ENCODE results near the gene PCNX2. TPM values are rescaled to one million over a fixed set of nuclear protein-coding genes. Genes with fewer than 3 reads are reported as not detected.

PCNX2 gene
- total and polyA plus RNA-seq, 2 donors (not counting 1 experiment from before 2014, with no cell fraction given): 13.0 to 37.8 TPM

DNA sequence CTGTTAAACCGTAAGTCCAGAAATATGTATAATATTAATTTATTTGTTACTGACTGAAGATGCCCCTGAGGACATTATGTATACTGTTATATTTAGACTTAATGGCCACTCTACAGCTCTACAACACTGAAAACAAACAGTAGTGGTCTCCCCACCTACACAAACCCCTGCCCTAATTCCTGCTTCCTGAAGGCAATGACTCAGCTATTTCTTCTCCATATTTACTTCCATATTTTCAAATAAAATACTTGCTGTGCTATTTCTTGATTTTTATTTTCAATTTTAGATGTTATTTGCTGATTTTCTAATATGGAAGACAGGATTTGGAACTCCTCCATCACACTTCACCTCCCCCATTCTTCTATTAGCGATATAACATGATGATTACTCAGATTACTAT lies 97.6 kb downstream of the PCNX2 start:
- no peaks in the 10 kb centered on the region for H3K36me3 ChIP-seq (ENCODE audit: control insufficient read depth, insufficient read depth, low read length)
- H3K4me3 ChIP-seq (replicated peaks in 1 of 4; ENCODE audit: control extremely low read depth in 1 of 4, insufficient read depth in 1 of 4, low read depth in 3 of 4, low read length in 4 of 4): no peak overlapping the region
- H3K4me1 ChIP-seq (ENCODE audit: control insufficient read depth, extremely low read depth, insufficient read depth, low read length): no peaks in the 10 kb centered on the region
- no peak overlapping the region for H2AFZ ChIP-seq (ENCODE audit: low read length)
- TF ChIP-seq EZH2 (IDR thresholded peaks at IDR 0.05; ENCODE audit: low read length, missing control alignments) (no peak), CTCF (conservative IDR thresholded peaks at IDR 0.05 in 1 of 2, IDR thresholded peaks at IDR 0.05 in 1 of 2; ENCODE audit: low read depth in 1 of 2, low read length in 2 of 2) (no peak)
- no peaks in the 10 kb centered on the region for H3K79me2 ChIP-seq (ENCODE audit: control insufficient read depth, insufficient read depth, low read length)
- H3K27me3 ChIP-seq (ENCODE audit: control insufficient read depth, insufficient read depth, low read length): no peaks in the 10 kb centered on the region
- no peak overlapping the region for H3K9ac ChIP-seq (ENCODE audit: insufficient read depth, low read length)
- H3K9me3 ChIP-seq (ENCODE audit: control insufficient read depth, insufficient read depth, low read depth, low read length): no peaks in the 10 kb centered on the region
- no peaks in the 10 kb centered on the region for H4K20me1 ChIP-seq (ENCODE audit: control insufficient read depth, extremely low read depth, insufficient read depth, low read length)
- no peak overlapping the region for H3K4me2 ChIP-seq (ENCODE audit: extremely low read depth, insufficient read depth, low read length)
- H3K27ac ChIP-seq (ENCODE audit: insufficient read depth, low read length): no peak overlapping the region
- DNase-seq (ENCODE audit: low read depth in 2 of 2): no peak

GRCh38 chr1:233193741-233194140 lies 101.8 kb downstream of the PCNX2 start:
- no peak for TF ChIP-seq CTCF (conservative IDR thresholded peaks at IDR 0.05 in 1 of 2, IDR thresholded peaks at IDR 0.05 in 1 of 2; ENCODE audit: low read depth in 1 of 2, low read length in 2 of 2)
- TF ChIP-seq EZH2 (IDR thresholded peaks at IDR 0.05; ENCODE audit: low read length, missing control alignments): no peak
- Histone ChIP-seq H3K79me2 (ENCODE audit: control insufficient read depth, insufficient read depth, low read length) (no peaks in the 10 kb centered on the region), H3K4me3 (replicated peaks in 1 of 4; ENCODE audit: control extremely low read depth in 1 of 4, insufficient read depth in 1 of 4, low read depth in 3 of 4, low read length in 4 of 4) (no peak overlapping the region), H3K27me3 (ENCODE audit: control insufficient read depth, insufficient read depth, low read length) (no peaks in the 10 kb centered on the region), H3K27ac (ENCODE audit: insufficient read depth, low read length) (no peak overlapping the region), H2AFZ (ENCODE audit: low read length) (no peak overlapping the region), H3K9ac (ENCODE audit: insufficient read depth, low read length) (no peak overlapping the region), H4K20me1 (ENCODE audit: control insufficient read depth, extremely low read depth, insufficient read depth, low read length) (no peaks in the 10 kb centered on the region), H3K4me1 (ENCODE audit: control insufficient read depth, extremely low read depth, insufficient read depth, low read length) (no peaks in the 10 kb centered on the region), H3K9me3 (ENCODE audit: control insufficient read depth, insufficient read depth, low read depth, low read length) (no peaks in the 10 kb centered on the region), H3K4me2 (ENCODE audit: extremely low read depth, insufficient read depth, low read length) (no peak overlapping the region), H3K36me3 (ENCODE audit: control insufficient read depth, insufficient read depth, low read length) (no peaks in the 10 kb centered on the region)
- DNase-seq (ENCODE audit: low read depth in 2 of 2): no peak

DNA sequence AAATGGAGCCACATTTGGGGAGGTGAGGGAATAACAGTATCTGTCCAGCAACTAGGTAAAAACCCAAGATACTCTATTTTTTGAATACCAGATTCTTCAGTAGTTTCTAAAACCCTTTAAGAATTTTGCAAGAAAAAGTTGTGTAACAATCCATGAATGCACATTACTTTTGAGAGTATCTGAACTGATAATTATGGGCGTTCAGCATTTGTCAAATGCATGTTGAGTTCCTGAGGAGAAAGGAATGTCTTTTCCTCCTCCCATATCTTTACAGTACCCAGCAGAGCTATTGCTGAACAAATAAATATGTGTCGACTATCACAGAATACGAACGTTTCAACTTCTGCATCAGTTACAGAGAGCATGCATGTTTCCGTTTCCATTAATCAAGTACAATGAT lies 104.5 kb downstream of the PCNX2 start:
- Histone ChIP-seq H3K9ac (ENCODE audit: insufficient read depth, low read length) (no peak overlapping the region), H3K36me3 (ENCODE audit: control insufficient read depth, insufficient read depth, low read length) (no peaks in the 10 kb centered on the region), H3K27ac (ENCODE audit: insufficient read depth, low read length) (no peak overlapping the region), H3K9me3 (ENCODE audit: control insufficient read depth, insufficient read depth, low read depth, low read length) (no peaks in the 10 kb centered on the region), H3K4me1 (ENCODE audit: control insufficient read depth, extremely low read depth, insufficient read depth, low read length) (no peaks in the 10 kb centered on the region), H4K20me1 (ENCODE audit: control insufficient read depth, extremely low read depth, insufficient read depth, low read length) (no peaks in the 10 kb centered on the region), H3K27me3 (ENCODE audit: control insufficient read depth, insufficient read depth, low read length) (no peaks in the 10 kb centered on the region), H3K4me3 (replicated peaks in 1 of 4; ENCODE audit: control extremely low read depth in 1 of 4, insufficient read depth in 1 of 4, low read depth in 3 of 4, low read length in 4 of 4) (no peak overlapping the region), H3K4me2 (ENCODE audit: extremely low read depth, insufficient read depth, low read length) (no peak overlapping the region), H2AFZ (ENCODE audit: low read length) (no peak overlapping the region), H3K79me2 (ENCODE audit: control insufficient read depth, insufficient read depth, low read length) (no peaks in the 10 kb centered on the region)
- DNase-seq (ENCODE audit: low read depth in 2 of 2): no peak
- TF ChIP-seq EZH2 (IDR thresholded peaks at IDR 0.05; ENCODE audit: low read length, missing control alignments) (no peak), CTCF (conservative IDR thresholded peaks at IDR 0.05 in 1 of 2, IDR thresholded peaks at IDR 0.05 in 1 of 2; ENCODE audit: low read depth in 1 of 2, low read length in 2 of 2) (no peak)
